AG09309 (cell line): Measurements from ENCODE around the gene MYH9.

Experiments
- DNase-seq: peaks from one replicate; pipeline ENCODE4 v3.0.0-alpha.2; 2010; ENCODE audit warnings: low read depth
- H3K4me3 ChIP-seq: 2 replicates; pipeline ENCODE4 v1.5.1; 2011; ENCODE audit warnings: mild to moderate bottlenecking, low read depth, low read length, moderate library complexity; ENCODE audit not compliant: control insufficient read depth
- CTCF ChIP-seq: IDR thresholded peaks from 2 replicates; pipeline ENCODE4 v1.5.1; 2011; ENCODE audit warnings: mild to moderate bottlenecking, low read depth, low read length, inconsistent platforms; ENCODE audit not compliant: insufficient read depth, control insufficient read depth; ENCODE audit errors: missing control alignments

MYH9 gene

GRCh38 chr22:36363349-36363981 is 24.3 kb downstream of the MYH9 start:
- DNase-seq, result no peak
- TF ChIP-seq CTCF, result no peak
- no peak overlapping the region for H3K4me3 ChIP-seq

- TF ChIP-seq CTCF, result no peak
- no peak for DNase-seq
- no peak overlapping the region for H3K4me3 ChIP-seq
Measured at GRCh38 chr22:36362932-36363331, 24.8 kb downstream of the MYH9 start.

DNA sequence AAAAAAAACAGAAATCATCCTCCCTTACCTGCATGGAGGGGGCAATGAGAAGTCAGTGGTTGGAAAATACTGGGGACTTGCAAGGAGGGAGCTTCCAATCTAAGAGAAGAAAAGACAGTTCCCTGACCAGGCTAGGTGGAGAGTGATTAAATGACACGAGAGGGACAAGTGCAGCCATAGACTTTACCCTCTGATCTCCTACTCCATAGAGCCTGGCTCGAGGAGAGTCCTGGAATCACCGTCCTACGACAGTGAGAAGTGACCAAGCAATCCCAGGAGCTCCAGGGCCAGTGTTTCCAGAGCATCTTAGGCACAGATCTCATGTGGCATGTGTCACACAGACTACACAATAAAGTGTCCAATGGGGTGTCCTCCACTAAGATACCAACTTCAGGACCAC is 25.7 kb downstream of the MYH9 start:
- no peak overlapping the region for H3K4me3 ChIP-seq
- DNase-seq, result no peak
- no peak for TF ChIP-seq CTCF

DNA sequence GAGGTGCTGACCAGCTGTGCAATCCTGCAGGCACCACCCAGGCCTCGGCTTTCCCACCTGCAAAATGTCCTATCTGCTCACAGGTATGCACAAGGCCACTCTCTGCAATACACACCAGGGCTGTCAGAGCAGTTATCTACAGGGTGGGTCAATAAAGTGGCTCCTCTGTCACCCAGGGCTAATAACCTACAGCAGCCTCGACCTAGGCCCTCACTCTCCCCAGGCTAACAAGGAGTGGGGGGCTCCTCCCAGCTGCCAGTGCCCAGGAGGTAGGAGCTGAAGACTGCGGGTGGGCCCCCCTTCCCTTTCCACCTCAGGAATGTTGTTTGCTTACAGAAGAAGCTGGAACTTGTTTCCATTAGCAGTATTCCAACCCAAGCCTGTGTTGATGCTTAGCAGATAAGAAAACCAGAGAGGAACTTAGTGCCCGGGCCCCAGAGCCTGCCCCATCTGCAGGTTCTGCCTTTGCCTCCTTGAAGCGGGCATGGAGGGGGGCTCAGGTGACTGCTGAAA is 26.8 kb downstream of the MYH9 start:
- H3K4me3 ChIP-seq, result no peak overlapping the region
- no peak for DNase-seq
- TF ChIP-seq CTCF, result no peak

GRCh38 chr22:36360011-36360410 is 27.8 kb downstream of the MYH9 start:
- no peak overlapping the region for H3K4me3 ChIP-seq
- TF ChIP-seq CTCF, result no peak
- DNase-seq, result no peak

GRCh38 chr22:36359470-36359996 is 28.2 kb downstream of the MYH9 start:
- TF ChIP-seq CTCF, result no peak
- no peak overlapping the region for H3K4me3 ChIP-seq
- no peak for DNase-seq
